ENCODE results near the gene EQTN.
A peak's percentile ranks its signal among the peaks of the same experiment; 100 is the strongest.
"Not testable (repeated sequence)": the region's sequence is repeated elsewhere in the genome, so short reads cannot be mapped to it uniquely, and the experiment has no call there.

The EQTN gene

GRCh38 chr9:27247756-27248155 is 49.2 kb downstream of the EQTN start:
- intact Hi-C loops (cut with DNase I; ENCODE audit: low total_unique reads): no loop called here
- H3K27me3 ChIP-seq: no peaks in the 10 kb centered on the region
- H3K27ac ChIP-seq: no peak overlapping the region
- peak in 1 of 2 donors; percentile 23 for DNase-seq
- no peak overlapping the region for H3K4me3 ChIP-seq
- no peaks in the 10 kb centered on the region for H3K9me3 ChIP-seq
- no peaks in the 10 kb centered on the region for H3K36me3 ChIP-seq
- TF ChIP-seq, protein P1, sequence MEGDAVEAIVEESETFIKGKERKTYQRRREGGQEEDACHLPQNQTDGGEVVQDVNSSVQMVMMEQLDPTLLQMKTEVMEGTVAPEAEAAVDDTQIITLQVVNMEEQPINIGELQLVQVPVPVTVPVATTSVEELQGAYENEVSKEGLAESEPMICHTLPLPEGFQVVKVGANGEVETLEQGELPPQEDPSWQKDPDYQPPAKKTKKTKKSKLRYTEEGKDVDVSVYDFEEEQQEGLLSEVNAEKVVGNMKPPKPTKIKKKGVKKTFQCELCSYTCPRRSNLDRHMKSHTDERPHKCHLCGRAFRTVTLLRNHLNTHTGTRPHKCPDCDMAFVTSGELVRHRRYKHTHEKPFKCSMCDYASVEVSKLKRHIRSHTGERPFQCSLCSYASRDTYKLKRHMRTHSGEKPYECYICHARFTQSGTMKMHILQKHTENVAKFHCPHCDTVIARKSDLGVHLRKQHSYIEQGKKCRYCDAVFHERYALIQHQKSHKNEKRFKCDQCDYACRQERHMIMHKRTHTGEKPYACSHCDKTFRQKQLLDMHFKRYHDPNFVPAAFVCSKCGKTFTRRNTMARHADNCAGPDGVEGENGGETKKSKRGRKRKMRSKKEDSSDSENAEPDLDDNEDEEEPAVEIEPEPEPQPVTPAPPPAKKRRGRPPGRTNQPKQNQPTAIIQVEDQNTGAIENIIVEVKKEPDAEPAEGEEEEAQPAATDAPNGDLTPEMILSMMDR (IDR thresholded peaks at IDR 0.05): peak in 1 of 2 experiments; percentile 24
- H3K4me1 ChIP-seq: no peaks in the 10 kb centered on the region

DNA sequence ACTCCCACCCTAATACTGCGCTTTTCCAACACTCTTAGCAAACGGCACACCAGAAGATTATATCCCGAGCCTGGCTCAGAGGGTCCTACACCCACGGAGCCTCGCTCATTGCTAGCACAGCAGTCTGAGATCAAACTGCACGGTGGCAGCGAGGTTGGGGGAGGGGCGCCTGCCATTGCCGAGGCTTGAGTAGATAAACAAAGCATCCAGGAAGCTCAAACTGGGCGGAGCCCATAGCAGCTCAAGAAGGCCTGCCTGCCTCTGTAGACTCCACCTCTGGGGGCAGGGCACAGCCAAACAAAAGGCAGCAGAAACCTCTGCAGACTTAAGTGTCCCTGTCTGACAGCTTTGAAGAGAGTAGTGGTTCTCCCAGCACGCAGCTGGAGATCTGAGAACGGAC is 57.3 kb downstream of the EQTN start:
- not testable (repeated sequence) for DNase-seq, H3K27me3 ChIP-seq

More for the DNA sequence above, 57.3 kb downstream of the EQTN start:
- H3K4me1 ChIP-seq; H3K4me3 ChIP-seq; intact Hi-C loops (cut with DNase I; ENCODE audit: low total_unique reads); H3K27ac ChIP-seq; H3K36me3 ChIP-seq: not testable (repeated sequence)
- peaks cover 0 to 27% (median 0%) of the 10 kb centered on the region in 3 donors for H3K9me3 ChIP-seq
